Measurements from ENCODE around the gene PIP5K1B. TPM values are rescaled to one million over a fixed set of nuclear protein-coding genes. Genes with fewer than 3 reads are reported as not detected.

Gene PIP5K1B
- total RNA-seq, 1 experiment from 2014 or later, result 10.3 TPM

DNA sequence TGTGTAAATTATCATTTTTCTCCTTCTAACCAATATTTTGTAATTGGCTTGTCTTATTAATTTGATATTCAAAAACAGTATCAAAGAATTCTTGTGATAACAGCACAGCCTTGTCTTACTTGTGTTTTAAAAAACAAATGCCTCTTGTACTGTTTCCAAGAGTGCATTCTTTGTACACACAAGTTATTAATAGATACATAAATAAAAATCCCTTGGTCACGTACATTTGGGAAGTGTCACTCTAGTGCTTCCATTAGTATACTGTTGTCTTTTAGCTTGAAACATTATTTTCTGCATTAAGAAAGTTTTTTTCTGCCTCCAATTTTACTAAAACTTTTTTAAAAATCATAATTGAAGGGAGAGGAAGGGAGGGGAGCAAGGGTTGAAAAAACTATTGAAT is 133.2 kb downstream of the PIP5K1B start:
- no peaks in the 10 kb centered on the region for H3K9me3 Mint-ChIP-seq (ENCODE audit: unreplicated experiment)
- H3K36me3 ChIP-seq (ENCODE audit: control insufficient read depth, insufficient read depth, low read length), result no peaks in the 10 kb centered on the region
- no peak overlapping the region for H3K27ac Mint-ChIP-seq (ENCODE audit: unreplicated experiment)
- no peaks in the 10 kb centered on the region for H3K4me1 ChIP-seq
- no peak overlapping the region for H3K4me3 ChIP-seq (ENCODE audit: low read depth, low read length)
- H3K27me3 Mint-ChIP-seq (ENCODE audit: insufficient read depth, unreplicated experiment), result no peaks in the 10 kb centered on the region
- ChIA-PET POLR2A (no interaction called here), CTCF (no interaction called here)
- no peaks in the 10 kb centered on the region for H3K4me1 Mint-ChIP-seq (ENCODE audit: low read depth, unreplicated experiment)
- H3K4me3 Mint-ChIP-seq (ENCODE audit: unreplicated experiment), result no peak overlapping the region
- H3K36me3 Mint-ChIP-seq (ENCODE audit: insufficient read depth, unreplicated experiment), result peaks cover 11% of the 10 kb centered on the region
- no peaks in the 10 kb centered on the region for H3K9me3 ChIP-seq
- intact Hi-C loops (cut with micrococcal nuclease; ENCODE audit: unreplicated experiment), result no loop called here
- no peak for DNase-seq
- no TSS peak for BruUV-seq (replicated peaks)
- TF ChIP-seq, protein P1, sequence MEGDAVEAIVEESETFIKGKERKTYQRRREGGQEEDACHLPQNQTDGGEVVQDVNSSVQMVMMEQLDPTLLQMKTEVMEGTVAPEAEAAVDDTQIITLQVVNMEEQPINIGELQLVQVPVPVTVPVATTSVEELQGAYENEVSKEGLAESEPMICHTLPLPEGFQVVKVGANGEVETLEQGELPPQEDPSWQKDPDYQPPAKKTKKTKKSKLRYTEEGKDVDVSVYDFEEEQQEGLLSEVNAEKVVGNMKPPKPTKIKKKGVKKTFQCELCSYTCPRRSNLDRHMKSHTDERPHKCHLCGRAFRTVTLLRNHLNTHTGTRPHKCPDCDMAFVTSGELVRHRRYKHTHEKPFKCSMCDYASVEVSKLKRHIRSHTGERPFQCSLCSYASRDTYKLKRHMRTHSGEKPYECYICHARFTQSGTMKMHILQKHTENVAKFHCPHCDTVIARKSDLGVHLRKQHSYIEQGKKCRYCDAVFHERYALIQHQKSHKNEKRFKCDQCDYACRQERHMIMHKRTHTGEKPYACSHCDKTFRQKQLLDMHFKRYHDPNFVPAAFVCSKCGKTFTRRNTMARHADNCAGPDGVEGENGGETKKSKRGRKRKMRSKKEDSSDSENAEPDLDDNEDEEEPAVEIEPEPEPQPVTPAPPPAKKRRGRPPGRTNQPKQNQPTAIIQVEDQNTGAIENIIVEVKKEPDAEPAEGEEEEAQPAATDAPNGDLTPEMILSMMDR (IDR thresholded peaks at IDR 0.05; ENCODE audit: insufficient read depth in 1 of 2, low read depth in 1 of 2, low read length in 1 of 2, severe bottlenecking in 1 of 2, unreplicated experiment in 1 of 2), result no peak
- no peaks in the 10 kb centered on the region for H3K27me3 ChIP-seq (replicated peaks; ENCODE audit: control insufficient read depth, insufficient read depth, low read length)

DNA sequence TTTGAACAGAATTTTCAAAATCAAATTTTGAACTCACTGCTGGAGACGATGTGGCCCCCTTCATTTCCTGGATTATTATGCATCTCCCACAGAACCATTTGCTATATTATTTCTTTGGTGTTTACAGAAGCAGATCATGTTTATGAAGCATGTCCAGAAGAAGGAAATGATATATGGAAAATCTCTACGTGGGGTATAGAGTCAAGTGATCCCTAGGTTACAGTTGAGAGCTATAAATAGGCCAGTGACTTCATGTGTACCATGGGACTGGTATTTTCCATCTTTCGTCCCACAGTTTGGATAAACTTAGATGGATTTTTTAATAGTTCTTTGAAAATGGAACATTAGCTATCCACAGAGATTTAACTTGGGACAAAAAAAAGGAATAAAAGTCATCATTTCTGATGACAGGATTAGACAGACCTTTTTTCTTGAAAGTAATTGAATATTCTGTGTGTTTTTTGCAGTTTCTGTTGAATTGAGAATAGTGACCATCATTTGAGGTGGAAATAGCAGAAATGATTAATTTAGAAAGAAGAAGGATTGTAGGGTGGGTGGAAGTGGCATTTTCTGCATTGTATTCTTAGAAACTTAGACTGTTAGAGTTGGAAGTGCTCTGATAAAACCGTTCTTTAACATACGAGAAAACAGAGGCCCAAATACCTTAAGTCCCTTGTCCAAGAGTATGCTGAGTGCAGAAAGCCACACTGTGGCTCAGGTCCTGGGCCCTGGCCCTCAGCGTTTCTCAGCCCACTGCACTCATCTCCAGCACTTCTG is 136.4 kb downstream of the PIP5K1B start:
- no peak for DNase-seq
- TF ChIP-seq, protein P1 (IDR thresholded peaks at IDR 0.05; ENCODE audit: insufficient read depth in 1 of 2, low read depth in 1 of 2, low read length in 1 of 2, severe bottlenecking in 1 of 2, unreplicated experiment in 1 of 2), result no peak
- Histone ChIP-seq H3K27me3 (replicated peaks; ENCODE audit: control insufficient read depth, insufficient read depth, low read length) (no peaks in the 10 kb centered on the region), H3K9me3 (no peaks in the 10 kb centered on the region), H3K4me3 (ENCODE audit: low read depth, low read length) (no peak overlapping the region), H3K4me1 (no peaks in the 10 kb centered on the region), H3K36me3 (ENCODE audit: control insufficient read depth, insufficient read depth, low read length) (no peaks in the 10 kb centered on the region)
- no TSS peak for BruUV-seq (replicated peaks)
- Mint-ChIP-seq H3K36me3 (ENCODE audit: insufficient read depth, unreplicated experiment) (peaks cover 7% of the 10 kb centered on the region), H3K4me1 (ENCODE audit: low read depth, unreplicated experiment) (no peaks in the 10 kb centered on the region), H3K4me3 (ENCODE audit: unreplicated experiment) (no peak overlapping the region), H3K27me3 (ENCODE audit: insufficient read depth, unreplicated experiment) (no peaks in the 10 kb centered on the region), H3K27ac (ENCODE audit: unreplicated experiment) (peak overlapping the region; percentile 63), H3K9me3 (ENCODE audit: unreplicated experiment) (no peaks in the 10 kb centered on the region)
- ChIA-PET POLR2A (no interaction called here), CTCF (no interaction called here)
- intact Hi-C loops (cut with micrococcal nuclease; ENCODE audit: unreplicated experiment), result loop anchor here (10.0 kb wide), 1 partner anchor 257 kb away; no protein-coding TSS in a partner anchor

DNA sequence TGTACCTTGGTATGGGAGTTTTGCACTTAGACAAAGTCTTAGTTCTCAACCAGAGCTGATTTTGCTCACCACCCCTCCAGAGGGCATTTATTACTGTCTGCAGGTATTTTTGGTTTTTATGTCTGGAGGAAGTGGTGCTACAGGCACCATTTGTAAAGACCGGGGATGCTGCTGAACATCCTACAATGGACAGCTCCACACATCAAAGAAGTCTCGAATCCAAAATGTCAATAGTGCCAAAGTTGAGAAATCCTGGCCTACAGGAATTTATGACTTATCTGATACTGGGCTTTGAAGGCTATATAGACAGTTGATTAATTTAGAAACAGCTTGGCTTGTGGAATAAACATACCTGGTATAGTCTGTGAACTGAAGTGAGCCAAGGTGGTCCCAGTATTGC is 137.5 kb downstream of the PIP5K1B start:
- no peaks in the 10 kb centered on the region for H3K27me3 ChIP-seq (replicated peaks; ENCODE audit: control insufficient read depth, insufficient read depth, low read length)
- H3K36me3 ChIP-seq (ENCODE audit: control insufficient read depth, insufficient read depth, low read length), result no peaks in the 10 kb centered on the region
- no peaks in the 10 kb centered on the region for H3K9me3 ChIP-seq
- POLR2A ChIA-PET, result no interaction called here
- no peaks in the 10 kb centered on the region for H3K4me1 ChIP-seq
- Mint-ChIP-seq H3K9me3 (ENCODE audit: unreplicated experiment) (no peaks in the 10 kb centered on the region), H3K4me3 (ENCODE audit: unreplicated experiment) (no peak overlapping the region), H3K4me1 (ENCODE audit: low read depth, unreplicated experiment) (no peaks in the 10 kb centered on the region), H3K27me3 (ENCODE audit: insufficient read depth, unreplicated experiment) (no peaks in the 10 kb centered on the region), H3K36me3 (ENCODE audit: insufficient read depth, unreplicated experiment) (peaks cover 7% of the 10 kb centered on the region), H3K27ac (ENCODE audit: unreplicated experiment) (no peak overlapping the region)
- no peak overlapping the region for H3K4me3 ChIP-seq (ENCODE audit: low read depth, low read length)
- intact Hi-C loops (cut with micrococcal nuclease; ENCODE audit: unreplicated experiment), result loop anchor here (10.0 kb wide), 1 partner anchor 258 kb away; no protein-coding TSS in a partner anchor
- peak in 1 of 2 experiments; percentile 8 for DNase-seq
- CTCF ChIA-PET, result no interaction called here
- TF ChIP-seq, protein P1 (IDR thresholded peaks at IDR 0.05; ENCODE audit: insufficient read depth in 1 of 2, low read depth in 1 of 2, low read length in 1 of 2, severe bottlenecking in 1 of 2, unreplicated experiment in 1 of 2), result no peak
- BruUV-seq (replicated peaks), result no TSS peak

Measured in Caco-2 (cell line).